Loucy (cell line): ENCODE results near the gene HSPB9.

ENCODE experiments used
- H2AFZ ChIP-seq: fragments of 200-600 bp; sonication (generic); 2 replicates; pipeline ENCODE4 v1.6.0; 2016; ENCODE audit warnings: antibody characterized with exemption, mild to moderate bottlenecking, low read length, moderate library complexity
- H3F3A ChIP-seq: fragments of 200-600 bp; 2 replicates; pipeline ENCODE4 v1.6.0; 2016; ENCODE audit warnings: antibody characterized with exemption, low read depth, mild to moderate bottlenecking
- H3K27me3 ChIP-seq: fragments of 200-600 bp; sonication (generic); 2 replicates; pipeline ENCODE4 v1.6.1; 2014; ENCODE audit warnings: low read length, mild to moderate bottlenecking; ENCODE audit not compliant: insufficient read depth, poor library complexity, severe bottlenecking
- H3K36me3 ChIP-seq: fragments of 200-600 bp; sonication (generic); 2 replicates; pipeline ENCODE4 v1.6.1; 2016; ENCODE audit warnings: low read length; ENCODE audit not compliant: insufficient read depth
- H3K4me1 ChIP-seq: fragments of 200-600 bp; sonication (generic); 2 replicates; pipeline ENCODE4 v1.5.1; 2014; ENCODE audit warnings: low read length, mild to moderate bottlenecking; ENCODE audit not compliant: insufficient read depth, poor library complexity, severe bottlenecking
- H3K4me2 ChIP-seq: fragments of 200-600 bp; sonication (generic); 2 replicates; pipeline ENCODE4 v1.6.0; 2014; ENCODE audit warnings: antibody characterized with exemption, low read length, low read depth, mild to moderate bottlenecking; ENCODE audit not compliant: poor library complexity, severe bottlenecking
- H3K4me3 ChIP-seq: fragments of 200-600 bp; sonication (generic); 2 replicates; pipeline ENCODE4 v1.5.1; 2014; ENCODE audit warnings: low read length, mild to moderate bottlenecking, mixed read lengths; ENCODE audit not compliant: poor library complexity, severe bottlenecking
- H3K79me2 ChIP-seq: fragments of 200-600 bp; sonication (generic); 2 replicates; pipeline ENCODE4 v1.6.1; 2014; ENCODE audit warnings: low read length; ENCODE audit not compliant: insufficient read depth
- H3K9ac ChIP-seq: fragments of 200-600 bp; sonication (generic); 2 replicates; pipeline ENCODE4 v1.6.0; 2014; ENCODE audit warnings: mild to moderate bottlenecking, low read depth, low read length, moderate library complexity; ENCODE audit not compliant: poor library complexity, severe bottlenecking
- H3K9me2 ChIP-seq: fragments of 200-600 bp; sonication (generic); replicated peaks from 2 replicates; pipeline ENCODE4 v1.6.1; 2016; ENCODE audit warnings: low read depth, low read length, mixed read lengths
- H3K9me3 ChIP-seq: fragments of 200-600 bp; sonication (generic); 2 replicates; pipeline ENCODE4 v1.6.1; 2014; ENCODE audit warnings: mild to moderate bottlenecking, antibody characterized with exemption, low read length, low read depth; ENCODE audit not compliant: insufficient read depth
- H4K20me1 ChIP-seq: fragments of 200-600 bp; sonication (generic); 2 replicates; pipeline ENCODE4 v1.6.0; 2014; ENCODE audit warnings: antibody characterized with exemption, low read length, mild to moderate bottlenecking; ENCODE audit not compliant: insufficient read depth, poor library complexity, severe bottlenecking
- CTCF ChIP-seq: fragments of 200-600 bp; sonication (generic); conservative IDR thresholded peaks from 2 replicates; pipeline ENCODE4 v1.5.1; 2014; ENCODE audit warnings: mild to moderate bottlenecking, antibody characterized with exemption, low read length
- EZH2phosphoT487 ChIP-seq: fragments of 200-600 bp; IDR thresholded peaks from 2 replicates; pipeline ENCODE4 v1.6.1; 2018; ENCODE audit warnings: antibody characterized with exemption, mild to moderate bottlenecking, moderate library complexity, borderline replicate concordance

HSPB9 gene

DNA sequence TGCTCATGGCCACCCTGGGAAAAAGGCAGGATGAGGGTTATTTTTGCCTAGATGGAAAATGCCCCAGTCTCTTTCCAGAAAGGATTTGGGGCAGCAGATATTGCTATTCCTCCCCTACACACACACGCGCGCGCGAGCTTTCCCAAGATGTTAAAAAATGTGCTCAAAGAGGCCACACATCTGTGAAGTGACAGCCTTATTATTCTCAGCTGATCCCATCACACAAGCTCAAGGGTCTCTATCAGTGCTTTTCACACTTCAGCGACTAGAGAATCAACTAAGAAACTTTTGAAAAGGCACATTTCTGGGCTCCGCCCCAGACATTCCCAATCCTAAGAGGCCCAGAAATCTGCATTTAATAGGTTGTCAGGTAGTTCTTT, 37.9 kb downstream of the HSPB9 start:
- H3K36me3 ChIP-seq = no peaks in the 10 kb centered on the region
- no peak overlapping the region for H3K4me2 ChIP-seq
- H4K20me1 ChIP-seq = no peaks in the 10 kb centered on the region
- no peaks in the 10 kb centered on the region for H3K27me3 ChIP-seq
- H2AFZ ChIP-seq = no peak overlapping the region
- no peaks in the 10 kb centered on the region for H3K9me2 ChIP-seq
- no peak overlapping the region for H3K4me3 ChIP-seq
- H3K4me1 ChIP-seq = no peaks in the 10 kb centered on the region
- H3K9me3 ChIP-seq = no peaks in the 10 kb centered on the region
- H3K79me2 ChIP-seq = no peaks in the 10 kb centered on the region
- TF ChIP-seq CTCF (no peak), EZH2phosphoT487 (no peak)
- H3F3A ChIP-seq = no peaks in the 10 kb centered on the region
- H3K9ac ChIP-seq = no peak overlapping the region

- Histone ChIP-seq H3K4me2 (no peak overlapping the region), H4K20me1 (no peaks in the 10 kb centered on the region), H3K27me3 (no peaks in the 10 kb centered on the region), H3F3A (no peaks in the 10 kb centered on the region), H3K4me3 (no peak overlapping the region), H3K9ac (no peak overlapping the region), H3K9me3 (no peaks in the 10 kb centered on the region), H3K36me3 (no peaks in the 10 kb centered on the region), H3K79me2 (no peaks in the 10 kb centered on the region), H2AFZ (0 out of 2 replicates have a peak overlapping the region, but pooled peaks have one; percentile 56), H3K4me1 (no peaks in the 10 kb centered on the region), H3K9me2 (no peaks in the 10 kb centered on the region)
- no peak for TF ChIP-seq EZH2phosphoT487
- TF ChIP-seq CTCF = peak; percentile 91
These were observed 40.5 kb downstream of the HSPB9 start for GRCh38 chr17:42163113-42163512.

DNA sequence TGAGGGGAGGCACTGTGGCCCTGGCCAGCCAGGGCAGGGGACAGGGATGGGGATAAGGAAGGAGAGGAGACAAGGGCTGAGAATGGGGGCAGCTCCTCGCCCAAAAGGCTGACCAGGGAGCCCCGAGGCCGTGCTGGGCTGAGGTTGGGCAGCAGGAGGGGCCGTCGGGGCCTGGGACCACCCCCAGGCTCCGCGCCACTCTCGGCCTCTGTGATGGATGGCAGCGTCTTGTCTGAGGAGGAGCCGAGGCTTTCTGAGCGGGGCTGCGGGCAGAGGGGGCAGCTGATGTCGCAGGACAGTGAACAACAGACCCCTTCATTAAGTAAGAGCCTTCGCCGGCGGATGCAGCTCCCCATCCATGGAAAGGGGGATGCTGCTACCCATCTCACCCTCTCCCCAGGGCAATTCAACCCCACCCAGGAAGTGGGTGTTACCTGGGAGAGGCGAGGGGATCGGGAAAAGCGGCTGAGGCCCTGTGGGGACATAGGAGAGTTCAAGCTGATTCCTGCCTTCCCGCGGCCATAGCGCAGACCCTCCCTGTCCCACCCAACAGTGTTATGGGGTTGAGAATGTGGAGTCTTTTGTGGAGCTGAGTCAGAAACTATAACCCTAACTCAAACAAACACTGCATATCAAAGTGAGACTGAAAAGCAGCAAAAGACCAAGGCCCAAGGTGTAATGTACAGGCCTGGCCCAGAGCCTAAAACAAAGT, 41.2 kb downstream of the HSPB9 start:
- H3K9me3 ChIP-seq = no peaks in the 10 kb centered on the region
- H3K4me1 ChIP-seq = no peaks in the 10 kb centered on the region
- no peak overlapping the region for H3K4me3 ChIP-seq
- H3K36me3 ChIP-seq = no peaks in the 10 kb centered on the region
- no peaks in the 10 kb centered on the region for H3F3A ChIP-seq
- no peaks in the 10 kb centered on the region for H3K9me2 ChIP-seq
- H3K27me3 ChIP-seq = no peaks in the 10 kb centered on the region
- H3K9ac ChIP-seq = no peak overlapping the region
- no peak overlapping the region for H2AFZ ChIP-seq
- no peaks in the 10 kb centered on the region for H3K79me2 ChIP-seq
- TF ChIP-seq CTCF = no peak
- no peak for TF ChIP-seq EZH2phosphoT487
- no peak overlapping the region for H3K4me2 ChIP-seq
- no peaks in the 10 kb centered on the region for H4K20me1 ChIP-seq
